Esophagus muscularis mucosa (tissue), 4 donors: Measurements from ENCODE around the gene UQCRH.
A peak's percentile ranks its signal among the peaks of the same experiment; 100 is the strongest.

ENCODE experiments used
- CTCF ChIP-seq, 3 experiments: fragments of 200-600 bp in 2 of 3; fragments of 450-650 bp in 1 of 3; sonication (generic) in 2 of 3; IDR thresholded peaks; one replicate each; pipeline ENCODE4 v1.5.1; 2017 to 2019; ENCODE audit warnings: antibody characterized with exemption in 3 of 3, mild to moderate bottlenecking in 2 of 3, moderate library complexity in 1 of 3
- EP300 ChIP-seq: sonication (generic); formaldehyde crosslinking; IDR thresholded peaks from one replicate; pipeline ENCODE4 v1.6.1; 2017; ENCODE audit warnings: antibody characterized with exemption
- POLR2AphosphoS5 ChIP-seq, 2 donors: sonication (generic); formaldehyde crosslinking; IDR thresholded peaks; one replicate each; pipeline ENCODE4 v1.6.1; 2017; ENCODE audit warnings: antibody characterized with exemption in 2 of 2

GRCh38 chr1:46342084-46342656, 38.7 kb downstream of the UQCRH start:
- TF ChIP-seq CTCF (IDR thresholded peaks at IDR 0.05) (peak in 1 of 3 experiments; percentile 10), POLR2AphosphoS5 (IDR thresholded peaks at IDR 0.05) (no peak), EP300 (no peak)
